B cell (primary cell): ENCODE results near the gene DCUN1D5. TPM values are rescaled to one million over a fixed set of nuclear protein-coding genes. Genes with fewer than 3 reads are reported as not detected.
A peak's percentile ranks its signal among the peaks of the same experiment; 100 is the strongest.

ENCODE experiments used
- ATAC-seq: fragments of 200-7000 bp; cut with Tn5 transposase; one replicate; pipeline ENCODE4 v1.10.0; 2021; ENCODE audit warnings: low read depth, mild to moderate bottlenecking, moderate number of reproducible peaks, moderate library complexity
- CTCF ChIA-PET: fragments of 350-600 bp; sonication (Branson Sonifier 250); formaldehyde crosslinking; loops from one replicate; lab custom pipeline; 2021; ENCODE audit warnings: antibody characterized with exemption, inconsistent platforms; lab: Charles Lee
- POLR2A ChIA-PET: fragments of 350-600 bp; sonication (Branson Sonifier 250); formaldehyde crosslinking; loops from one replicate; lab custom pipeline; 2021; ENCODE audit warnings: antibody characterized with exemption; lab: Charles Lee
- DNase-seq: peaks from one replicate; pipeline ENCODE4 v3.0.0; 2013
- H2AFZ ChIP-seq: 2 replicates; pipeline ENCODE4 v1.6.1; 2012; ENCODE audit warnings: mild to moderate bottlenecking, low read depth, low read length; ENCODE audit not compliant: insufficient read depth, poor library complexity, severe bottlenecking
- H3K27ac ChIP-seq, 2 donors: 1 replicate in 1 of 2; 2 replicates in 1 of 2; pipeline ENCODE4 v1.5.1; 2012 to 2013; ENCODE audit warnings: low read length in 2 of 2, mild to moderate bottlenecking in 2 of 2, moderate library complexity in 1 of 2
- H3K27me3 ChIP-seq, 4 experiments: fragments of 200-600 bp in 1 of 4; sonication (generic) in 1 of 4; replicated peaks in 1 of 4; 1 replicate in 2 of 4; 2 replicates in 2 of 4; pipeline versions ENCODE4 v1.6.1 to v1.7.0; 2013 to 2016; ENCODE audit warnings: low read length in 3 of 4, mild to moderate bottlenecking in 2 of 4, mixed read lengths in 1 of 4, moderate library complexity in 1 of 4; ENCODE audit not compliant: insufficient read depth in 4 of 4, control insufficient read depth in 3 of 4; ENCODE audit errors: control extremely low read depth in 1 of 4
- H3K36me3 ChIP-seq, 2 experiments: replicated peaks in 1 of 2; 1 replicate in 1 of 2; 2 replicates in 1 of 2; pipeline versions ENCODE4 v1.6.1 to v1.7.1; 2013; ENCODE audit warnings: low read length in 1 of 2; ENCODE audit not compliant: insufficient read depth in 2 of 2, control insufficient read depth in 1 of 2; ENCODE audit errors: control extremely low read depth in 1 of 2, extremely low read depth in 1 of 2
- H3K4me1 ChIP-seq, 2 donors: fragments of 200-600 bp in 1 of 2; sonication (generic) in 1 of 2; 1 replicate in 1 of 2; 2 replicates in 1 of 2; pipeline versions ENCODE4 v1.5.1 to v1.6.1; 2013 to 2017; ENCODE audit warnings: low read length in 2 of 2; ENCODE audit not compliant: control insufficient read depth in 2 of 2, insufficient read depth in 2 of 2
- H3K4me2 ChIP-seq: replicated peaks from 2 replicates; pipeline ENCODE3; 2012; ENCODE audit warnings: mild to moderate bottlenecking, low read depth, low read length; ENCODE audit not compliant: poor library complexity, severe bottlenecking
- H3K4me3 ChIP-seq, 5 experiments: fragments of 200-600 bp in 1 of 5; sonication (generic) in 1 of 5; 1 replicate in 3 of 5; 2 replicates in 2 of 5; pipeline versions ENCODE4 v1.5.1 to v1.7.0; 2011 to 2016; ENCODE audit warnings: low read length in 4 of 5, mild to moderate bottlenecking in 4 of 5, low read depth in 2 of 5, control low read depth in 1 of 5, moderate library complexity in 1 of 5; ENCODE audit not compliant: insufficient read depth in 1 of 5; ENCODE audit errors: control extremely low read depth in 1 of 5, extremely low read depth in 1 of 5
- H3K79me2 ChIP-seq: fragments of 200-600 bp; sonication (generic); one replicate; pipeline ENCODE4 v1.6.0; 2016; ENCODE audit warnings: low read length; ENCODE audit not compliant: control insufficient read depth, insufficient read depth
- H3K9ac ChIP-seq: fragments of 200-600 bp; sonication (generic); 2 replicates; pipeline ENCODE4 v1.6.1; 2017; ENCODE audit warnings: mild to moderate bottlenecking, low read length, moderate library complexity
- H3K9me3 ChIP-seq, 3 donors: one replicate each; pipeline versions ENCODE4 v1.6.1 to v1.7.1; 2013; ENCODE audit warnings: low read length in 2 of 3; ENCODE audit not compliant: control insufficient read depth in 2 of 3, insufficient read depth in 1 of 3; ENCODE audit errors: control extremely low read depth in 1 of 3
- H4K20me1 ChIP-seq: 2 replicates; pipeline ENCODE4 v1.6.0; 2012; ENCODE audit warnings: mild to moderate bottlenecking, low read length; ENCODE audit not compliant: insufficient read depth, control insufficient read depth, poor library complexity, severe bottlenecking
- H3K27ac Mint-ChIP-seq: one replicate; pipeline ENCODE4 v1.8.0; 2021; ENCODE audit warnings: mixed read lengths
- H3K27me3 Mint-ChIP-seq: one replicate; pipeline ENCODE4 v1.8.0; 2021; ENCODE audit warnings: mixed read lengths
- H3K4me1 Mint-ChIP-seq: one replicate; pipeline ENCODE4 v1.8.0; 2021; ENCODE audit warnings: mixed read lengths
- H3K4me3 Mint-ChIP-seq: one replicate; pipeline ENCODE4 v1.8.0; 2021; ENCODE audit warnings: mixed read lengths
- H3K9me3 Mint-ChIP-seq: one replicate; pipeline ENCODE4 v1.8.0; 2022; ENCODE audit warnings: mixed read lengths; ENCODE audit not compliant: insufficient read depth
- EZH2 ChIP-seq: IDR thresholded peaks from 2 replicates; pipeline ENCODE4 v1.6.1; 2012; ENCODE audit warnings: borderline replicate concordance, low read depth, mild to moderate bottlenecking, moderate library complexity, low read length; ENCODE audit not compliant: insufficient read depth, poor library complexity, severe bottlenecking
- WGBS: methylation state at CpG from one replicate; pipeline ENCODE4 v1.1.5; 2013; ENCODE audit warnings: missing lambda C conversion rate; ENCODE audit not compliant: insufficient coverage; 5-methylcytosine and 5-hydroxymethylcytosine counted together
- intact Hi-C: fragments of 100-400 bp; cut with micrococcal nuclease; formaldehyde crosslinking; loops from one replicate; pipeline ENCODE4 v1.10.0; 2022
- polyA plus RNA-seq: library from polyadenylated mRNA; depleted of rRNA; stranded (reverse); fragments of >200 nt; gene quantifications from 2 replicates; pipeline ENCODE4 v1.2.3, GENCODE V29; 2012
- total RNA-seq, 2 donors: library from RNA; stranded (reverse); fragments of 120-200 nt in 1 of 2; gene quantifications; 1 replicate in 1 of 2; 2 replicates in 1 of 2; pipeline versions ENCODE4 v1.2.3 to v1.2.4, GENCODE V29; 2013 to 2022
- TF ChIP-seq, protein P1 (sequence below): fragments of 200-600 bp; IDR thresholded peaks from one replicate; pipeline ENCODE4 v1.8.0; 2022; ENCODE audit warnings: antibody characterized with exemption, mild to moderate bottlenecking

The DCUN1D5 gene
- total and polyA plus RNA-seq, 2 donors (not counting 1 experiment from before 2014, with no cell fraction given): 11.9 to 14.2 TPM

GRCh38 chr11:103061656-103062055 lies 30.3 kb downstream of the DCUN1D5 start:
- H3K4me2 ChIP-seq: no peak overlapping the region
- no peak for TF ChIP-seq EZH2
- TF ChIP-seq, protein P1, sequence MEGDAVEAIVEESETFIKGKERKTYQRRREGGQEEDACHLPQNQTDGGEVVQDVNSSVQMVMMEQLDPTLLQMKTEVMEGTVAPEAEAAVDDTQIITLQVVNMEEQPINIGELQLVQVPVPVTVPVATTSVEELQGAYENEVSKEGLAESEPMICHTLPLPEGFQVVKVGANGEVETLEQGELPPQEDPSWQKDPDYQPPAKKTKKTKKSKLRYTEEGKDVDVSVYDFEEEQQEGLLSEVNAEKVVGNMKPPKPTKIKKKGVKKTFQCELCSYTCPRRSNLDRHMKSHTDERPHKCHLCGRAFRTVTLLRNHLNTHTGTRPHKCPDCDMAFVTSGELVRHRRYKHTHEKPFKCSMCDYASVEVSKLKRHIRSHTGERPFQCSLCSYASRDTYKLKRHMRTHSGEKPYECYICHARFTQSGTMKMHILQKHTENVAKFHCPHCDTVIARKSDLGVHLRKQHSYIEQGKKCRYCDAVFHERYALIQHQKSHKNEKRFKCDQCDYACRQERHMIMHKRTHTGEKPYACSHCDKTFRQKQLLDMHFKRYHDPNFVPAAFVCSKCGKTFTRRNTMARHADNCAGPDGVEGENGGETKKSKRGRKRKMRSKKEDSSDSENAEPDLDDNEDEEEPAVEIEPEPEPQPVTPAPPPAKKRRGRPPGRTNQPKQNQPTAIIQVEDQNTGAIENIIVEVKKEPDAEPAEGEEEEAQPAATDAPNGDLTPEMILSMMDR: no peak
- Mint-ChIP-seq H3K4me3 (no peak overlapping the region), H3K27me3 (no peaks in the 10 kb centered on the region), H3K9me3 (no peaks in the 10 kb centered on the region), H3K27ac (no peak overlapping the region), H3K4me1 (no peaks in the 10 kb centered on the region)
- H4K20me1 ChIP-seq: no peaks in the 10 kb centered on the region
- ChIA-PET POLR2A (no interaction called here), CTCF (interaction anchor here (1.5 kb wide), 1 partner anchor 31 kb away, joined by 4 read pairs; the partner anchor contains the start of gene DCUN1D5)
- H3K79me2 ChIP-seq: no peaks in the 10 kb centered on the region
- DNase-seq: no peak
- H2AFZ ChIP-seq: no peak overlapping the region
- H3K4me3 ChIP-seq: no peak overlapping the region
- no peaks in the 10 kb centered on the region for H3K9me3 ChIP-seq
- H3K27ac ChIP-seq: no peak overlapping the region
- no CpG with 5 or more reads among the region's 1 CpG for WGBS
- no peaks in the 10 kb centered on the region for H3K4me1 ChIP-seq
- H3K36me3 ChIP-seq: peaks cover 19 to 32% of the 10 kb centered on the region in 2 experiments
- intact Hi-C loops: no loop called here
- H3K9ac ChIP-seq: no peak overlapping the region
- ATAC-seq: no peak
- H3K27me3 ChIP-seq: no peaks in the 10 kb centered on the region

- Histone ChIP-seq H4K20me1 (no peaks in the 10 kb centered on the region), H3K4me1 (no peaks in the 10 kb centered on the region), H3K9ac (no peak overlapping the region), H2AFZ (no peak overlapping the region), H3K4me3 (no peak overlapping the region), H3K27ac (no peak overlapping the region), H3K36me3 (peaks cover 0 to 1% of the 10 kb centered on the region in 2 experiments), H3K79me2 (no peaks in the 10 kb centered on the region), H3K27me3 (no peaks in the 10 kb centered on the region), H3K9me3 (no peaks in the 10 kb centered on the region), H3K4me2 (no peak overlapping the region)
- H3K27ac Mint-ChIP-seq: no peak overlapping the region
- H3K27me3 Mint-ChIP-seq: no peaks in the 10 kb centered on the region
- TF ChIP-seq, protein P1: peak; percentile 77
- no peak for TF ChIP-seq EZH2
- intact Hi-C loops: loop anchor here (1.0 kb wide), 1 partner anchor 19 kb away; no protein-coding TSS in a partner anchor
- ChIA-PET CTCF (no interaction called here), POLR2A (no interaction called here)
- no peaks in the 10 kb centered on the region for H3K9me3 Mint-ChIP-seq
- H3K4me1 Mint-ChIP-seq: no peaks in the 10 kb centered on the region
- no peak overlapping the region for H3K4me3 Mint-ChIP-seq
- peak; percentile 33 for ATAC-seq
- WGBS: 75% methylated on average over 2 of the region's 3 CpGs
- DNase-seq: peak; percentile 25
These were observed 36.6 kb downstream of the DCUN1D5 start for GRCh38 chr11:103055221-103055890.
